ENCODE results near the gene BCDIN3D.

- TF ChIP-seq CTCF (conservative IDR thresholded peaks at IDR 0.05) (no peak), ZFX (IDR thresholded peaks at IDR 0.05) (no peak)
Observed at GRCh38 chr12:49871263-49871561, 28.3 kb upstream of the BCDIN3D start.

Data from C4-2B (cell line).